H9 (cell line): ENCODE results near the gene TDRD9. TPM values are rescaled to one million over a fixed set of nuclear protein-coding genes. Genes with fewer than 3 reads are reported as not detected.

Source experiments
- DNase-seq: peaks from one replicate; pipeline ENCODE4 v3.0.0-alpha.2; 2017
- H2AFZ ChIP-seq: one replicate; pipeline ENCODE4 v1.6.1; 2013; ENCODE audit warnings: mild to moderate bottlenecking, low read length, control low read depth, moderate library complexity
- H2AK5ac ChIP-seq: 2 replicates; pipeline ENCODE4 v1.6.1; 2013; ENCODE audit warnings: low read length, control low read depth, mixed read lengths; ENCODE audit not compliant: insufficient read length
- H2BK120ac ChIP-seq: one replicate; pipeline ENCODE4 v1.6.1; 2013; ENCODE audit warnings: low read depth, mild to moderate bottlenecking, low read length, control low read depth, inconsistent platforms; ENCODE audit not compliant: poor library complexity, severe bottlenecking
- H2BK12ac ChIP-seq: 2 replicates; pipeline ENCODE4 v1.6.1; 2013; ENCODE audit warnings: low read length, control low read depth, mixed read lengths, low read depth; ENCODE audit not compliant: insufficient read length
- H2BK15ac ChIP-seq: 2 replicates; pipeline ENCODE4 v1.6.1; 2013; ENCODE audit warnings: low read depth, low read length, control low read depth
- H2BK20ac ChIP-seq: one replicate; pipeline ENCODE4 v1.6.1; 2013; ENCODE audit warnings: low read depth, mild to moderate bottlenecking, low read length, control low read depth, inconsistent platforms; ENCODE audit not compliant: poor library complexity, severe bottlenecking
- H2BK5ac ChIP-seq: 2 replicates; pipeline ENCODE4 v1.6.1; 2013; ENCODE audit warnings: low read length, control low read depth, mixed read lengths; ENCODE audit not compliant: insufficient read length
- H3K14ac ChIP-seq: 2 replicates; pipeline ENCODE4 v1.6.1; 2013; ENCODE audit warnings: low read length, control low read depth; ENCODE audit not compliant: insufficient read depth
- H3K18ac ChIP-seq: 2 replicates; pipeline ENCODE4 v1.6.1; 2013; ENCODE audit warnings: low read depth, mild to moderate bottlenecking, mixed read lengths, low read length, control low read depth; ENCODE audit not compliant: insufficient read length
- H3K23ac ChIP-seq: 2 replicates; pipeline ENCODE4 v1.6.1; 2013; ENCODE audit warnings: low read length, control low read depth, mixed read lengths, low read depth; ENCODE audit not compliant: insufficient read length
- H3K23me2 ChIP-seq: 2 replicates; pipeline ENCODE4 v1.6.1; 2013; ENCODE audit warnings: low read depth, mild to moderate bottlenecking, mixed read lengths, low read length, control low read depth; ENCODE audit not compliant: insufficient read length, poor library complexity, severe bottlenecking
- H3K27ac ChIP-seq: 2 replicates; pipeline ENCODE4 v1.5.1; 2013; ENCODE audit warnings: low read length, control low read depth, mixed read lengths, low read depth; ENCODE audit not compliant: insufficient read length
- H3K27me3 ChIP-seq: 2 replicates; pipeline ENCODE4 v1.6.1; 2013; ENCODE audit warnings: low read length, control low read depth, inconsistent platforms; ENCODE audit not compliant: insufficient read depth
- H3K4ac ChIP-seq: 2 replicates; pipeline ENCODE4 v1.6.1; 2013; ENCODE audit warnings: low read depth, mild to moderate bottlenecking, control low read depth, inconsistent platforms, low read length, moderate library complexity
- H3K4me1 ChIP-seq: 2 replicates; pipeline ENCODE4 v1.6.1; 2013; ENCODE audit warnings: low read length, control low read depth, inconsistent platforms; ENCODE audit not compliant: insufficient read depth
- H3K4me2 ChIP-seq: 2 replicates; pipeline ENCODE4 v1.6.1; 2013; ENCODE audit warnings: low read length, control low read depth, mixed read lengths; ENCODE audit not compliant: insufficient read length, insufficient read depth
- H3K56ac ChIP-seq: 2 replicates; pipeline ENCODE4 v1.6.1; 2013; ENCODE audit warnings: low read depth, mild to moderate bottlenecking, mixed read lengths, low read length, control low read depth; ENCODE audit not compliant: insufficient read length
- H3K79me1 ChIP-seq: 2 replicates; pipeline ENCODE4 v1.6.1; 2013; ENCODE audit warnings: low read depth, mild to moderate bottlenecking, moderate library complexity, low read length, control low read depth, inconsistent platforms; ENCODE audit not compliant: insufficient read depth, poor library complexity, severe bottlenecking
- H3K79me2 ChIP-seq: 2 replicates; pipeline ENCODE4 v1.6.1; 2013; ENCODE audit warnings: low read length, control low read depth, inconsistent platforms; ENCODE audit not compliant: insufficient read depth
- H3K9ac ChIP-seq: 2 replicates; pipeline ENCODE4 v1.6.1; 2013; ENCODE audit warnings: low read length, control low read depth, mixed read lengths; ENCODE audit not compliant: insufficient read length; ENCODE audit errors: extremely low read depth
- H3K9me3 ChIP-seq: one replicate; pipeline ENCODE4 v1.6.1; 2013; ENCODE audit warnings: low read depth, low read length, inconsistent platforms; ENCODE audit not compliant: control insufficient read depth
- H3T11ph ChIP-seq: one replicate; pipeline ENCODE4 v1.6.1; 2013; ENCODE audit warnings: mild to moderate bottlenecking, low read length, control low read depth, inconsistent platforms
- H4K20me1 ChIP-seq: one replicate; pipeline ENCODE4 v1.6.1; 2013; ENCODE audit not compliant: control insufficient read depth, insufficient read length, insufficient read depth
- H4K5ac ChIP-seq: 2 replicates; pipeline ENCODE4 v1.6.1; 2013; ENCODE audit warnings: low read depth, mild to moderate bottlenecking, mixed read lengths, low read length, control low read depth; ENCODE audit not compliant: insufficient read length
- H4K8ac ChIP-seq: replicated peaks from 2 replicates; pipeline ENCODE4 v1.6.1; 2013; ENCODE audit warnings: low read length, control low read depth, mixed read lengths, low read depth; ENCODE audit not compliant: insufficient read length
- H4K91ac ChIP-seq: 2 replicates; pipeline ENCODE4 v1.6.1; 2013; ENCODE audit warnings: low read depth, mild to moderate bottlenecking, moderate library complexity, mixed read lengths, low read length, control low read depth; ENCODE audit not compliant: insufficient read length
- H3K27ac Mint-ChIP-seq, 3 experiments: 2 replicates in 2 of 3; 3 replicates in 1 of 3; pipeline ENCODE4 v1.8.0; 2020 to 2021; ENCODE audit warnings: mixed read lengths in 3 of 3, mild to moderate bottlenecking in 1 of 3, moderate library complexity in 1 of 3
- H3K27me3 Mint-ChIP-seq: 2 replicates; pipeline ENCODE4 v1.8.0; 2021; ENCODE audit warnings: low read depth, mild to moderate bottlenecking, moderate library complexity, mixed read lengths
- H3K36me3 Mint-ChIP-seq, 3 experiments: 2 replicates in 2 of 3; 3 replicates in 1 of 3; pipeline ENCODE4 v1.8.0; 2020 to 2021; ENCODE audit warnings: low read depth in 3 of 3, mixed read lengths in 3 of 3; ENCODE audit not compliant: insufficient read depth in 1 of 3
- H3K4me1 Mint-ChIP-seq, 2 experiments: 2 replicates each; pipeline ENCODE4 v1.8.0; 2020; ENCODE audit warnings: mixed read lengths in 2 of 2
- H3K4me3 Mint-ChIP-seq, 2 experiments: 2 replicates in 1 of 2; 3 replicates in 1 of 2; pipeline ENCODE4 v1.8.0; 2020 to 2021; ENCODE audit warnings: mild to moderate bottlenecking in 2 of 2, mixed read lengths in 2 of 2, moderate library complexity in 1 of 2
- H3K9me3 Mint-ChIP-seq, 2 experiments: 2 replicates in 1 of 2; 3 replicates in 1 of 2; pipeline ENCODE4 v1.8.0; 2020; ENCODE audit warnings: mild to moderate bottlenecking in 2 of 2, mixed read lengths in 2 of 2, moderate library complexity in 1 of 2
- WGBS: extraction: QIAGEN DNeasy Blood & Tissue Kit; methylation state at CpG from one replicate; pipeline ENCODE4 v1.1.7; 2013; ENCODE audit warnings: missing lambda C conversion rate, low lambda C conversion rate, mixed read lengths; ENCODE audit not compliant: insufficient read length; ENCODE audit errors: extremely low coverage; 5-methylcytosine and 5-hydroxymethylcytosine counted together
- total RNA-seq: library from RNA; stranded (reverse); gene quantifications from 2 replicates; pipeline ENCODE4 v1.2.1, GENCODE V29; 2021
- TF ChIP-seq, protein P1 (sequence below): fragments of 200-600 bp; sonication (generic); conservative IDR thresholded peaks from 3 replicates; pipeline ENCODE4 v1.8.0; 2021; ENCODE audit warnings: antibody characterized with exemption, mild to moderate bottlenecking

Gene TDRD9
- total RNA-seq, 1 experiment from 2014 or later: not detected

DNA sequence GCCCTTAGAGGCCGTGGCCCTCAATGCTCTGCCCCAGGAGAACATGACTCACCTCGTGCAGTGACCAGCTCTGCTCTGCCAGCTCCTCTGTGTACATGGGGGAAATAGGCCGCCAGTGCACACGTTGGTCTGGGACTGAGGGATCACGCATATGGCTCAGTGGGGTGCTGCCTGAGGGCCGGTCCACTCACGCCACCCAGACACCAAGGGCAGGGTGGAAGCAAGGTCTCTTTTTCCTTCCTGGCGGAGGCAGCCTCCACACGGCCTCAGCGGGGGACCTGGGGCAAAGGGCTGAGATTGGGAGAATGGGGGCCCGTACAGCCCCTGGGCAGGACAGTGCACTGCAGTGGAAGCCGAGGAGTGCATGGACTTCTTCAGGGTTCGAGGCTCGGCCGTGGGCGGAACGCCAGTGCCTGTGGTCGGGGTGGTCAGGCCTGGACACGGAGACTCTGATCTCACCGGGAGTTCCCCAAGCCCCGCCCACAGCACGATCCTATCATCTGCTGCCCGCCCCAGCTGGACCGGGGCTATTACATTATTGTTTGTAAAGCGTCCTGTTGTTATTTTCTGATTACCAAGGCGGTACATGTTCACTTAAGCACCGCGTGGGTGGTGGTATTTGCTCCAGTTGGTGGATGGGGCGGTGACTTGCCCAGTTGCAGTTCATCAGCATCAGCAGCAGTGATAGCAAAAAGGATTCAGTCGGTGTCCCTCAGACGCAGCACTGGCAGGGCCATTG, 38.8 kb upstream of the TDRD9 start:
- H3K9ac ChIP-seq: no peak overlapping the region
- no peak overlapping the region for H2AK5ac ChIP-seq
- H3K23ac ChIP-seq: no peak overlapping the region
- no peak overlapping the region for H3K56ac ChIP-seq
- WGBS: no CpG with 5 or more reads among the region's 31 CpGs
- no peak overlapping the region for H3T11ph ChIP-seq
- no peak overlapping the region for H2BK15ac ChIP-seq
- Mint-ChIP-seq H3K27ac (no peak overlapping the region; a peak in 1 of 7 replicates), H3K4me1 (peaks cover 9 to 21% of the 10 kb centered on the region in 2 experiments), H3K9me3 (no peaks in the 10 kb centered on the region), H3K4me3 (no peak overlapping the region), H3K36me3 (no peaks in the 10 kb centered on the region), H3K27me3 (peaks cover 5% of the 10 kb centered on the region; the same call in 1 of the 2 replicates)
- no peaks in the 10 kb centered on the region for H3K4me1 ChIP-seq
- no peak overlapping the region for H2BK20ac ChIP-seq
- H2BK5ac ChIP-seq: no peak overlapping the region
- H4K20me1 ChIP-seq: no peaks in the 10 kb centered on the region
- no peak overlapping the region for H3K4me2 ChIP-seq
- H3K18ac ChIP-seq: no peak overlapping the region
- no peak overlapping the region for H2AFZ ChIP-seq
- H3K79me1 ChIP-seq: no peaks in the 10 kb centered on the region
- H4K91ac ChIP-seq: no peak overlapping the region
- H4K5ac ChIP-seq: no peak overlapping the region
- no peak overlapping the region for H2BK12ac ChIP-seq
- no peaks in the 10 kb centered on the region for H3K79me2 ChIP-seq
- no peak overlapping the region for H2BK120ac ChIP-seq
- no peak overlapping the region for H4K8ac ChIP-seq
- no peaks in the 10 kb centered on the region for H3K27me3 ChIP-seq
- no peak overlapping the region for H3K4ac ChIP-seq
- TF ChIP-seq, protein P1, sequence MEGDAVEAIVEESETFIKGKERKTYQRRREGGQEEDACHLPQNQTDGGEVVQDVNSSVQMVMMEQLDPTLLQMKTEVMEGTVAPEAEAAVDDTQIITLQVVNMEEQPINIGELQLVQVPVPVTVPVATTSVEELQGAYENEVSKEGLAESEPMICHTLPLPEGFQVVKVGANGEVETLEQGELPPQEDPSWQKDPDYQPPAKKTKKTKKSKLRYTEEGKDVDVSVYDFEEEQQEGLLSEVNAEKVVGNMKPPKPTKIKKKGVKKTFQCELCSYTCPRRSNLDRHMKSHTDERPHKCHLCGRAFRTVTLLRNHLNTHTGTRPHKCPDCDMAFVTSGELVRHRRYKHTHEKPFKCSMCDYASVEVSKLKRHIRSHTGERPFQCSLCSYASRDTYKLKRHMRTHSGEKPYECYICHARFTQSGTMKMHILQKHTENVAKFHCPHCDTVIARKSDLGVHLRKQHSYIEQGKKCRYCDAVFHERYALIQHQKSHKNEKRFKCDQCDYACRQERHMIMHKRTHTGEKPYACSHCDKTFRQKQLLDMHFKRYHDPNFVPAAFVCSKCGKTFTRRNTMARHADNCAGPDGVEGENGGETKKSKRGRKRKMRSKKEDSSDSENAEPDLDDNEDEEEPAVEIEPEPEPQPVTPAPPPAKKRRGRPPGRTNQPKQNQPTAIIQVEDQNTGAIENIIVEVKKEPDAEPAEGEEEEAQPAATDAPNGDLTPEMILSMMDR: no peak
- no peak overlapping the region for H3K14ac ChIP-seq
- H3K27ac ChIP-seq: no peak overlapping the region
- no peak for DNase-seq
- H3K9me3 ChIP-seq: no peaks in the 10 kb centered on the region
- H3K23me2 ChIP-seq: no peaks in the 10 kb centered on the region
